DMS114 treated with DMSO at 0.1 percent for 48 hours (cell line): Measurements from ENCODE around the gene DBT.
"Not testable (repeated sequence)": the region's sequence is repeated elsewhere in the genome, so short reads cannot be mapped to it uniquely, and the experiment has no call there.

ENCODE experiments used
- DNase-seq: peaks from one replicate; lab custom pipeline; 2025; ENCODE audit not compliant: unreplicated experiment; lab: John Stamatoyannopoulos, UW

Gene DBT

DNA sequence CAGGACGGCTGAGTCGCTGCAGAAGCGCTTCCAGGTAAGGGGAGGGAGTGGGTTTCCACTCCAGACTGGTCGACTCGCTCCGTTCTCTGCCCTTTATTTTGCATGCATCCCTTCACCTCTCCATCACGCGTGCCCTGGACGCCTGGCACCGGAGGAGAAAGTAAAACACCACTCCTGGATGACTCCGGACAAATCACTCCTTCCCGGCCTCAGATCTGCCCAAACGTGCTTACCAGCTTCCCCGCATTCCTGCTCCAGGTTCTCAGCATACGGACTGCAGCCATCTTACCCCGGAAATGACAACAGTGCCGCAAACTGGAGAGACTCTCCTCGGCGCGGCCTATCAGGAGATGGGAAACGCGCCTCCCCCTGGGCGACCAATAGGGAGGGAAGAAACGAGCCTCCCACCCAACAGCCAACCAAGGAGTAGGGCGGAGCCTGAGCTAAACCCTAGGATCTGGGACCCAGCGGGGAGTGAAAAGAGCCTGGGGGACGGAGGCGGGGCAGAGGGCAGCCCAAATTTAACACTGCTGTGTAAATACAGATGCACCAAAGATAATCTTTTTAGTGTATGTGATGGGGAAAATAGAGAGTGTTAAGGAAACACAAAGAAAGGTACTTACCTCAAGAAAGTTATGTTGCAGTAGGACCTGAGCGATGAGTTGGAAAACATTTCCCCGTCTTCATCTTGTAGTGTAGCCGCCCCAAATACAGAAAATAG, at the start of gene DBT:
DBT (minus strand) TSS at position 298 of the 721 bp plus-strand sequence; CDS start at position 284, 14 bp downstream.
- peak; percentile 96 for DNase-seq

DNA sequence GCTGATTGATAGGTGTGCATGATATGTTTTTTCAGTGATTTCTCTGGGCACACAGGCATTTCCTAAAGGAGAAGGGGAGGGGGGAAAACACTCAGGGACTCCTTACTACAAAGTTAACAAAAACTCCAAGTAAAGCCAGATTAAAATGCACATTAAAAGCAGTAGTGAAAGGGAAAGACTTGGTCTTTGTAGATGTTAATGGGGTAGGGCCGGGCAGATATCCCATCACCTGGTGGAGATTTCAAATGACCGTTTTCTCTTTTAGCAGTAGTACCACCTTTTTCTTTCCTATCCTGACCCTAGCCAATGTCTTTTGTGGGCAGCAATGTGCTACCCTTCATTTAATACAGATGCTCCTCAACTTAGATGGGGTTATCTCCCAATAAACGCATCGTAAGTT, 48.9 kb upstream of the DBT start:
- DNase-seq, result no peak

GRCh38 chr1:100296997-100297396, 47.4 kb upstream of the DBT start:
- not testable (repeated sequence) for DNase-seq

GRCh38 chr1:100296140-100296539, 46.5 kb upstream of the DBT start:
- no peak for DNase-seq

GRCh38 chr1:100292711-100293110, 43.1 kb upstream of the DBT start:
- DNase-seq, result no peak

DNA sequence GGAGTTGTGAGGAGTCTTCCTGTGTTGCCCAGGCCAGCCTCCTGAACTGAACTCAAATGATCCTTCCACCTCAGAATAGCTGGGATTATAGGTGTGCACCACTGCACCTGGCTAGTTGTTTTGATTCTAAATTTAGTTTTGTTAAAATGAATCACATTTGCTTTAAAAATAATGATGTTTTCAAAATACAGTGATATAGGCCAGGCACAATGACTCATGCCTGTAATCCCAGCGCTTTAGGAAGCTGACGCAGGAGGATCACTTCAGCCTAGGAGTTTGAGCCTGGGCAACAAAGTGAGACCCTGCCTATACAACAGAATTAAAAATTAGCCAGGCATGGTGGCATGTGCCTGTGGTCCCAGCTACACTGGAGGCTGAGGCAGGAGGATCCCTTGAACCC, 40.7 kb upstream of the DBT start:
- no peak for DNase-seq

DNA sequence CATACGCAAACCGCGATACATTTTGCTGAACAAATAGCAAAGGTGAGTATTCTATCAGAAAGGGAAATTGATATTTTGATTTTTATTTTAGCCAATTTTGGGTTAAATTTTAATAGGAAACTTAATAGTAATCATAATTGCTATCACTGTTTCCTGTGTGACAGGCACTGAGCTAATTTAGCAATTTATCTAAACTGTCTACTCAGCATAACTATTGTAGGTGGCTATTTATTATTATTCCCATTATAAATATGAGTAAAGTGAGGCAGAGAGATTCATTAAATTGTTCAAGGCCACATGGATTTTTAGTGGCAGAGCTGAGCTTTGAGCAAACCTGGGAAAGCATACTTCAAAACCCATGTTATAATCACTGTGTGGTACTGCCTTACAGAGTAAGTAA, 37.5 kb upstream of the DBT start:
- no peak for DNase-seq

- no peak for DNase-seq
Measured at GRCh38 chr1:100284591-100284990, 35.0 kb upstream of the DBT start.

GRCh38 chr1:100279954-100280682, 30.5 kb upstream of the DBT start:
- DNase-seq, result no peak

DNA sequence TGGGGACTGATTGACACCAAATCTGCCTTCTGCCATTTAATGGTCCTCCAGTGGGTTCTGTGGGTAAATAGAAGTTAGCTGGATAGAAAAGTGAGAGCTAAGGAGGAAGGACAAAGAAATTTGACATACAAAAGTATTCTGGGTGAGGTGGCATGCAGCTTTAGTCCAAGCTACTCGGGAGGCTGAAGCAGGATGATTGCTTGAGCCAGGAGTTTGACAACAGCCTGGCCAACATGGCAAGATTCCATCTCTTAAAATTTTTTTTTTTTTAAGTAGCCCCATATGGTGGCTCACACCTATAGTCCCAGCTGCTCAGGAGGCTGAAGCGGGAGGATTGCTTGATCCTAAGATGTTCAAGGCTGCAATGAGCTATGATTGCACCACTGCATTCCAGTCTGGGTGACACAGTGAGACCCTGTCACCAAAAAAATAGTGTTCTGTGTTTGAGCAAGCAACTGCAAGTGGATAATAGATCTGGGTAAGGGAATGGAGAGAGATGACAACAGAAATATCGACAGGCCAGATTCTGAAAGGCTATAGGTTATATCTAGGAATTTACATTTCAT, 29.8 kb upstream of the DBT start:
- no peak for DNase-seq

GRCh38 chr1:100277866-100278265, 28.2 kb upstream of the DBT start:
- DNase-seq, result peak; percentile 14

GRCh38 chr1:100268202-100268601, 18.6 kb upstream of the DBT start:
- no peak for DNase-seq

- DNase-seq, result no peak
Measured at GRCh38 chr1:100267284-100267683, 17.6 kb upstream of the DBT start.

- no peak for DNase-seq
Measured at GRCh38 chr1:100266741-100267140, 17.1 kb upstream of the DBT start.

GRCh38 chr1:100265931-100266740, 16.5 kb upstream of the DBT start, which contains the start of gene RTCA:
TSS of gene RTCA (plus strand) at chr1:100266216. CDS start at chr1:100266376, 160 bp downstream.
- DNase-seq, result peak; percentile 87

GRCh38 chr1:100265562-100265930, 15.9 kb upstream of the DBT start:
- no peak for DNase-seq

DNA sequence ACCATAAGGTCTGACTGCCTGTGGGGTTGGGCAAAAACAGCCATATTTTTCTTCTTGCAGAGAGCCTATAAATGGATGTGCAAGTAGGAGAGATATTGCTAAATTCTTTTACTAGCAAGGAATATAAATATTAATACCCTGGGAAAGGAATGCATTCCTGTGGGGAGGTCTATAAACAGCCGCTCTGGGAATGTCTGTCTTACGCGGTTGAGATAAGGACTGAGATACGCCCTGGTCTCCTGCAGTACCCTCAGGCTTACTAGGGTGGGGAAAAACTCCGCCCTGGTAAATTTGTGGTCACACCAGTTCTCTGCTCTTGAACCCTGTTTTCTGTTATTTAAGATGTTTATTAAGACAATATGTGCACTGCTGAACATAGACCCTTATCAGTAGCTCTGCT, 14.4 kb upstream of the DBT start:
- not testable (repeated sequence) for DNase-seq

- no peak for DNase-seq
Measured at GRCh38 chr1:100261686-100262085, 12.1 kb upstream of the DBT start.

DNA sequence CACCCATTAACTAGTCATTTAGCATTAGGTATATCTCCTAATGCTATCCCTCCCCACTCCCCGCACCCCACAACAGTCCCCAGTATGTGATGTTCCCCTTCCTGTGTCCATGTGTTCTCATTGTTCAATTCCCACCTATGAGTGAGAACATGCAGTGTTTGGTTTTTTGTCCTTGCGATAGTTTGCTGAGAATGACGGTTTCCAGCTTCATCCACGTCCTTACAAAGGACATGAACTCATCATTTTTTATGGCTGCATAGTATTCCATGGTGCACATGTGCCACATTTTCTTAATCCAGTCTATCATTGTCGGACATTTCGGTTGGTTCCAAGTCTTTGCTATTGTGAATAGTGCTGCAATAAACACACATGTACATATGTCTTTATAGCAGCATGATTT, 8.8 kb upstream of the DBT start:
- not testable (repeated sequence) for DNase-seq

DNA sequence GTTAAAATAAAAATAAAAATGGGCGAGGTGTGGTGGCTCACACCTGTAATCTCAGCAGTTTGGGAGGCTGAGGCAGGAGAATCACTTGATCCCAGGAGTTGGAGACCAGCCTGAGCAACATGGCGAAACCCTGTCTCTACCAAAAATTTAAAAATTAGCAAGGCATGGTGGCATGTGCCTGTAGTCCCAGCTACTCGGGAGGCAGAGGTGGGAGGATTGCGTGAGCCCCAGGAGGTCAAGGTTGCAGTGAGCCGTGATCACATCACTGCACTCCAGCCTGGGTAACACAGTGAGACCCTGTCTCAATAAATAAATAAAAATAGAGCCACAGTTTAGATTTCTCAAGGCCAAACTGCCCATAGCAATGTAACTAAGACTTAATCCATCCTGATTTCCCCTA, 6.6 kb upstream of the DBT start:
- DNase-seq, result not testable (repeated sequence)

DNA sequence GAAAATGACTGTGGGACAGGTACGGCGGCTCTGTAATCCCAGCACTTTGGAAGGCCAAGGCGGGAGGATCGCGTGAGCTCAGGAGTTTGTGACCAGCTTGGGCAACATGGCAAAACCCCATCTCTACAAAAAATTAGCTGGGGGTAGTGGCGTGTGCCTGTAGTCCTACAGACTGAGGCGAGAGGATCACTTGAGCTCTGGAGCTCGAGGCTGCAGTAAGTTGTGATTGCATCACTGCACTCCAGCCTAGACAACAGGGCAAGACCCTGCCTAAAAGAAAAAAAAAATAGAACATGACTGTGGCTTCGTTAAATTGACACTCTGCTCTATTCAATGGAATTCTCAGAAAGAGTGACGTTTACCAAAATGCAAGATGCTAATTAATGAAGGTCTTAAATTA, 3.9 kb upstream of the DBT start:
- no peak for DNase-seq
